Measurements from ENCODE around the gene FHL5.
"Not testable (repeated sequence)": the region's sequence is repeated elsewhere in the genome, so short reads cannot be mapped to it uniquely, and the experiment has no call there.

Gene FHL5, protein sequence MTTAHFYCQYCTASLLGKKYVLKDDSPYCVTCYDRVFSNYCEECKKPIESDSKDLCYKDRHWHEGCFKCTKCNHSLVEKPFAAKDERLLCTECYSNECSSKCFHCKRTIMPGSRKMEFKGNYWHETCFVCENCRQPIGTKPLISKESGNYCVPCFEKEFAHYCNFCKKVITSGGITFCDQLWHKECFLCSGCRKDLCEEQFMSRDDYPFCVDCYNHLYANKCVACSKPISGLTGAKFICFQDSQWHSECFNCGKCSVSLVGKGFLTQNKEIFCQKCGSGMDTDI

DNA sequence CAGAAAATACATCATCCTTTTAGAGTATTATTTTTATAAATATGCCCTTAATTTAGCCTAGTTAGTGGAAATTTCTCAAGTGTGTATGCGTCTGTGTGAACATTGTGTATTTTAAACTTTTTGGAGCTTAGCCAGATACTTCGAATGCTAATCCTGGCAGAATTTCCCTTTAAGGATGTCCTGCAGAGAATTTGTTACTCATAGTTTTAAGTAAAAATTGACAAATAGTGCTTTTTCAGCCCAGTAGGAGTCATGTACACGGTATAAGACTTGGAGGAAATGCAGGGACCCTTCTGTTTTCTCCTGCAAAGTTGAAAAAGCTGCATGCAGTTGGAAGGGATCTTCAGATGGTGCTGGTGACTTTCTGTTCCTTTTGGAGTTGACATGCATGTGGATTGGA lies at the start of gene FHL5:
Gene FHL5, plus strand, starts transcription at position 243 of the 400 bp plus-strand sequence. CDS start 40,486 bp downstream, outside the sequence.
- DNase-seq (ENCODE audit: extremely low read depth in 1 of 2, low read depth in 1 of 2): no peak

DNA sequence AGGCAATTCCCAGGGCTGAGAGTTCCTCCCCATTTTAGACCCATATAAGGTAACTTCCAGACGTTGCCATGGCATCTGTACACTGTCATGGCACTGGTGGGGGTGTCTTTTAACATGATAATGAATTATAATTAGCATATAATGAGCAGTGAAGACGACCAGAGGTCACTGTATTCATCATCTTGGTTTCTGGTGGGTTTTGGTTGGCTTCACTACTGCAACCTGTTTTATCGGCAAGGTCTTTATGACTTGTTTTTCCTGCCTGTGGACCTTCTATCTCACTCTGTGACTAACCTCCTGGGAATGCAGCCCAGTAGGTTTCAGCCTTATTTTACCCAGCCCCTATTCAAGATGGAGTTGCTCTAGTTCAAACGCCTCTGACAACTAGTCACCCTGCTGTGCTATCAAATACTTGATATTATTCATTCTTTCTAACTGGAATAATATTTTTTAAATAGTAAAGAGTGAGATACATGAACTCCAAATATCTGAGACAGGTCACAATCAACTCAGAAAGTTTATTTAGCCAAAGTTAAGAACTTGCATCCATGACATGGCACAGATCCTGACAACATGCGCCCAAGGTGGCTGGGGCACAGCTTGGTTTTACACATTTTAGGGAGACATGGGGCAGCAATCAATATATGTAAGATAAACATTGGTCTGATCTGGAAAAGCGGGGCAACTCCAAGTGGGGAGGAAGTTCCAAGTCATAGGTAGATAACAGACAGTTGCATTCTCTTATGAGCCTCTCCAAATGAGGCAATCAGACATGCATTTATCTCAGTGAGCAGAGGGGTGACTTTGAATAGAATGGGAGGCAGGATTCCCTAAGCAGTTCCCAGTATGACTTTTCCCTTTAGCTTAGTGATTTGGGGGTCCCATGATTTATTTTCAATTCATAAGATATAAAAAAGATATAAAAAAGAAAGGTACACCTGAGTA lies 42.5 kb upstream of the FHL5 start:
- no peak for DNase-seq (ENCODE audit: extremely low read depth in 1 of 2, low read depth in 1 of 2)

DNA sequence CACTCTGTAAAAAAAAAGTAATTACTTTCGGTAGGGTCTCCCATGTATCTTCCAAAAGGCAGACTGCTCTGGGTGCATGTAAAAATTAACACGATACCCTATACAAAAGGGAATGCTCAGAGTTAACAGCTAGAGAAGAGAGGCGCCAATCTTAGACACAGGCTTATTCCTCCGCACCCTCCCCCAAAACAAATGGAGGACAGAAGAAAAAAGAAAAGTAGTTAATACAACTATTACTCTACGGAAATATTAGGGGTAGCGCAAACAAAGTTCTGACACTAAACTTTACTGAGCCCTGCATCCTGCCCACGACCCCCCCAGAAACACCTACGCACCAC lies 41.7 kb upstream of the FHL5 start:
- DNase-seq (ENCODE audit: extremely low read depth in 1 of 2, low read depth in 1 of 2): no peak

DNA sequence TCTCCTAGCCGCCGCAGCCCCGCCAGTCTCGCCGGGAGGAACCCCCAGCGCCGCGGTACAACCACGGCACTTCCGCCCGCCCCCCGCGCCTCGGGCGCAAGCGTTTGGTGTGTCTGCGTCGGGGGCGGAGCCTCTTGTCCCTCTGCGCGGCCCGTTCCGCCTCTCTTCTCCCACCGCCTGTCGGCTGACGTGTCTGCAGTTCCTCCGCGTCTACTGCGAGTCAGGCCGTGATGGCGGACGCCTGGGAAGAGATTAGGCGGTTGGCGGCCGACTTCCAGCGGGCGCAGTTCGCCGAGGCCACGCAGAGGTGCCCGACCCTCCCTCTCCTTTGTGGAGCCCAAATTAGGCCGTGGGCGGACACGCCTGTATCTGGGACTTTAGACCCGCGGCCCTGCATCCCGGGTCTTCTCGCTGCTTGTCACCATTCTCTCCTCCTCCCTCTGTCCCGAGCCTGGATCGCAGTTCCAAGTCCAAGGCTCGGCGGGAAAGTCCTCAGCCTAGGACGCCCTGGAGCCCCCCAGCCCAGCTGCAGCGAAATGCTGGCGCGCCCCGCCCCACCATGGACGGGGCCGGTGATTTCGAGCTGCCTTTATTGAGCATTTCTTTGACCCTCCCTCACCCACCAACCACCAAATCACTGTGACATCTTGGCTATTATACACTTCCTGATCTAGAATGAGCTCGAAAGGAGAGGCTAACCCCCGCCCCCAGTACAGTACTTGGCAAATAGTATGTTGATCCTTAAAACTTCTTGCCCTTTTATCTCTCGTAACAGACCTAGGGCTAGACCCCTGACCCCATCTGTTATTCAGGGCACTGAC lies 41.1 kb upstream of the FHL5 start, which contains the start of gene UFL1:
Gene UFL1, plus strand, starts transcription at position 163 of the 821 bp plus-strand sequence. Its CDS starts 68 bp downstream, at position 231.
- DNase-seq (ENCODE audit: extremely low read depth in 1 of 2, low read depth in 1 of 2): peak; percentile 88 to 92

DNA sequence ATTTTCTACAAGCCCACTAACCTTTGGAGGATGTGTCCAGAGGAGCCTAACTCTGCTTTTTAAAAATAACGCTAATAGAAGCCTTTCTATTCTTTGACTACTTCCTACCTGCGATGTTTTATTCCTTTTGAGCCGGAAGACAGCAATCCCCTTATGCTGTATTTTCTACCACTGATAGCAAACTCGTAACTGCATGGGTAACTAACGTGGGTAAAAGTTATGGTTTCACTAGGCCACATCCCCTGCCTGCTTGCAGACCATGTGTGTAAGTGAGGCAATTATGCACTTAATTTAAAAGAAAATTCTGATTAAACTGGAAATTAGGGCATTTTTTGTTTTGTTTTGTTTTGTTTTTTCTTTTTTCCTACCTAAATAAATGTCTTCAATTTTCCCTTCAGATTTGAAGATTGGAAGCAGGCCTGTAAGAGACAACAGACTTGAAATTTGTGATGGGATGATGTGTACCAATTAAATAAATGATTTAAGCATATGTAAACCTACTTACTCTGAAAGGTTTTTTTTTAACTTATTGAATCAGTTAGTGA lies 40.4 kb upstream of the FHL5 start:
- DNase-seq (ENCODE audit: extremely low read depth in 1 of 2, low read depth in 1 of 2): no peak

DNA sequence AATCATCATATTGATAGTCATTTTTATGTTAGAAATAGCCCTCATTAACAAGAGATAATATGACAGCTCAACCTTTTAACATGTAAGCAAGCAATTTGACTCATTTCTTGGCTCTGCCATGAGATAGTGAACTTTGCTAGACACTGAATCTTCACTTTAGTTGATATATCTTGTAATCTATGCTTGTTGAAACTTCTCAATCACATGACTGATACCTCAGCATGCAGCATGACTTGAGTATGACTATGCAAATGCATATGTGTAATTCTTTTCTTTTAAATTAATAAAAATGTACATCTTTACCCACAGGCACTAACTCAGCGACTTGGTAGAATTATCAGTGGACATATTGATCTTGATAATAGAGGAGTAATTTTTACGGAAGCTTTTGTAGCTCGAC lies 34.7 kb upstream of the FHL5 start:
- no peak for DNase-seq (ENCODE audit: extremely low read depth in 1 of 2, low read depth in 1 of 2)

DNA sequence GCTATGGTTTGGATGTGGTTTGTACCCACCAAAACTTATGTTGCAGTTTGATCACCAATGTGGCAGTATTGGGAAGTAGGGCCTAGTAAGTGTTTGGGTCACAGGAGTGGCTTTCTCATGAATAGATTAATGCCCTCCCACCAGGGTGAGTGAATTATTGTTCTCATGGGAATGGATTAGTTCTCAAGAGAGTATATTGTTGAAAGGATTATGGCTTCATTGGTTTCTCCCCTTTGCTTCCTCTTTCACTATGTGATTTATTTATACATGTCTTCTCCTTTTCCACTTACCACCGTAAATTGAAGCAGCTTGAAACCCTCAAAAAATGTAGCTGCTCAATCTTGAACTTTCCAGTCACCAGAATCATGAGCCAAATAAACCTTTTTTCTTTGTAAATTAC lies 30.5 kb upstream of the FHL5 start:
- no peak for DNase-seq (ENCODE audit: extremely low read depth in 1 of 2, low read depth in 1 of 2)

DNA sequence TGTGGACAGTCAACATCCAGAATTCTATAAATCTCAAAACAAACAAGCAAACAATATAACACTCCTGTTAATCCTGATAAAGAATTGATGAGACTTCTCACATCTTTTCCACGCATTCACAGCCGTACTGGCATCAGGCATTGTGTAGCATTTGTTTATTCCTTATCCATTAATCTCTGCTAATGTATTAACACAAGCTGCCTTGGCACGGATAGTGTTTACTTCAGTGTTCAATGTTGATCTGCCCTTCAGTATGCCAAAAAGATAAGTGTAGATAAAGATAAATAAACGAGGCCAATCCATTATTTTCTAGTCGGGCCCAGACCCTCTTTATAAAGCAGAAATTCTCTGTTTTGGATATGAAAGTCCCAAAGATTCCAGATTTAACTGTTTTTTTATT lies 25.2 kb upstream of the FHL5 start:
- DNase-seq (ENCODE audit: extremely low read depth in 1 of 2, low read depth in 1 of 2): no peak

DNA sequence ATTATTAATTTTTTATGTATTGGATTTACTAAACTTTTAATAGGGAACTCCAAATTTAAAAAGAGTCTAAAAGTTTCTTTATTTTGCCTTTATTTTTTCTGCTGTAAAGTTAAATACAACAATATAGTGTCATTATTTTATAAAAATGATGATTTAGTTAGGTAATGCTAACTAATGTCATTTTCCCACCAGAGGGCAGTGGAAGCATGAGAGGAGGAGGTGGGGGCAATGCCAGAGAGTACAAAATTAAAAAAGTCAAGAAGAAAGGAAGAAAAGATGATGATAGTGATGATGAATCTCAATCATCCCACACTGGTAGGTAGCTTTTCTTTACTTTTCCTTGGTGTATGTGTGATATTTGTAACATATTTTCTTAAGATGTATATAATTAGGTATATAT lies 20.2 kb upstream of the FHL5 start:
- no peak for DNase-seq (ENCODE audit: extremely low read depth in 1 of 2, low read depth in 1 of 2)

DNA sequence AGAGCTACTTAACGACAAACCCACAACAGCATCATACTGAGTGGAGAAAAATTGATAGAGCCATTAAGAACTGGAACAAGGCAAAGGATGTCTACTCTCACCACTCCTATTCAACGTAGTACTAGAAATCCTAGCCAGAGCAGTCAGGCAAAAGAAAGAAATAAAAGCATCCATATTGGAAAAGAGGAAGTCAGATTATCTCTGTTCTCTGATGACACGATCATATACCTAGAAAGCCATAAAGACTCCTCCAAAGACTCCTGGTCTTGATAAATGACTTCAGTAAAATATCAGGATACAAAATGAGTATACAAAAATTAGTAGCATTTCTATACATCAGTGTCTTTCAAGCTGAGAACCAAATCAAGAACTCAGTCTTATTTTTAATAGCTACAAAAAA lies 17.0 kb upstream of the FHL5 start:
- DNase-seq (ENCODE audit: extremely low read depth in 1 of 2, low read depth in 1 of 2): no peak

DNA sequence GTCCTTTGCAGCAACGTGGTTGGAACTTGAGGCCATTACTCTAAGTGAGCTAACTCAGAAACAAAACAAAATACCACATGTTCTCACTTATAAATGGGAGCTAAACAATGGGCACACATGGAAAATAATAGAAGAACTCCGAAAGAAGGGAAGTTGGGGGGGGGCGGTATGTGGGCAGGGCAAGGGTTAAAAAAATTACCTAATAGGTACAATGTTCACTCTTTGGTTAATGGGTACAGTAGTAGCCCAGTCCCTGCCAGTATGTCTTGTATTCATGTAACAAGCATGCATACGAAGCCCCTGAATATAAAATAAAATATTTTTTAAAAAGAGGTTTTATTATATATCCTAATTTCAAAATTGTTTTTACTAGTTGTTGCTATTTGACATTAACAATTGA lies 15.3 kb upstream of the FHL5 start:
- no peak for DNase-seq (ENCODE audit: extremely low read depth in 1 of 2, low read depth in 1 of 2)

DNA sequence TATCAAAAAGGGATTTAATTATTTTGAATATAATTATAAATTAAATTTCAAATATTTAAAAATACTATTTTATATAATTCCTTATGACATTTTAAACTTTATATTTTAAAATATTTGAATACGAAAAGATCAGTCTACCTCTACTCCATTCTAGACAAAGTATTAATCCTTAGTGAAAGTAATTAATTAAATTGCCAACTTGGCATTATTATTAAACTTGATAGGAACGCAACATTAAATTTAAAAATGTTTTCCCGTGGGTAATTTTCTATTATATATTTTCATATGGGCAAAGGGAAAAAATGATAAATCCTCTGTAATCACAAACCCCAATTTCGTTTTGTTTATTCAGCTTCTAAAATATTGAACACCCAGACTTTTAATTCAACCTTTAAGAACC lies 8.4 kb upstream of the FHL5 start:
- no peak for DNase-seq (ENCODE audit: extremely low read depth in 1 of 2, low read depth in 1 of 2)

DNA sequence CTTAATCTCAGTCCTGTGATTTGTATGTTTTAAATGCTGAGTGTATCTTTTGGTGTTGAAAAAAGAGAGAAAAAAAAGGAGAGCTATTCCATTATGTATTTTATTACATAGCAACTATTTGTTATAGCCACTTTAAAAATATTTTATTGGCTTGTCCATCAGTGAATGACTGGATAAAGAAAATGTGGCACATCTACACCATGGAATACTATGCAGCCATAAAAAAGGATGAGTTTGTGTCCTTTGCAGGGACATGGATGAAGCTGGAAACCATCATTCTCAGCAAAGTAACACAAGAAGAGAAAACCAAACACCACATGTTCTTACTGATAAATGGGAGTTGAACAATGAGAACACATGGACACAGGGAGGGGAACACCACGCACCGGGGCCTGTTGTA lies 3.2 kb upstream of the FHL5 start:
- DNase-seq (ENCODE audit: extremely low read depth in 1 of 2, low read depth in 1 of 2): not testable (repeated sequence)

DNA sequence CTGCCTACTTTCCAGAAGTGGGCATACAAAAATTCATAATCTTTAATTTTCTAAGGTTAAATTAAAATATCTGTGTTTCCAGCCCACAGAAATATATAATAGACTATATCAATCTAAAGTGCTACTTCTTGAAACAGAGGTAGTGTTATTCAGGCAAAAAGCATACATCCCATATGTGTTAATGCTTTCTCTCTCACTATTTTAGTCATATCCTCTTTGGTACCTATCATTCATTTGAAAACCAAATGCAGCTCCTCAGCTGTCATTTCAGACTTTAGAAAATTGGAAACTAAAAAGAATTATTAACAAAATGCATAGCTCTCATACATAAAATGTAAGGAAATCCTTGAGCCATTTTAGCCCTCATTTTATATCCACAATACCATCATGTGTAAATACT lies 925 bp downstream of the FHL5 start:
- no peak for DNase-seq (ENCODE audit: extremely low read depth in 1 of 2, low read depth in 1 of 2)

DNA sequence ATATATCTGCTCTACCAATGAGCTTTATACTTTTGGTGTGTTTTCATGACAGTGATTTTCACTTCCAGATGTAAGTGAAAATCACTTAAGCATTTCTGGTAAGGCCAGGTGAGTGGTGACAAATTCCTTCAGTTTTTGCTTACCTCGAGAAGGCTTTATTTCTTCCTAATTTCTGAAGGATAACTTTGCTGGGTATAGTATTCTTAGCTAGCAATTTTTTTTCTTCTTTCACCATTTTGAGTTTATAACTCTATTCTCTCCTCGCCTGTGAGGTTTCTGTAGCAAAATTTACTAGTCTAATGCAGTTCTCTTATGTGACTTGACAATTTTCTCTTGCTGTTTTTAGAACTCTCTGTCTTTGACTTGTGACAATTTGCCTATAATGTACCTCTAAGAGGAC lies 7.1 kb downstream of the FHL5 start:
- no peak for DNase-seq (ENCODE audit: extremely low read depth in 1 of 2, low read depth in 1 of 2)

DNA sequence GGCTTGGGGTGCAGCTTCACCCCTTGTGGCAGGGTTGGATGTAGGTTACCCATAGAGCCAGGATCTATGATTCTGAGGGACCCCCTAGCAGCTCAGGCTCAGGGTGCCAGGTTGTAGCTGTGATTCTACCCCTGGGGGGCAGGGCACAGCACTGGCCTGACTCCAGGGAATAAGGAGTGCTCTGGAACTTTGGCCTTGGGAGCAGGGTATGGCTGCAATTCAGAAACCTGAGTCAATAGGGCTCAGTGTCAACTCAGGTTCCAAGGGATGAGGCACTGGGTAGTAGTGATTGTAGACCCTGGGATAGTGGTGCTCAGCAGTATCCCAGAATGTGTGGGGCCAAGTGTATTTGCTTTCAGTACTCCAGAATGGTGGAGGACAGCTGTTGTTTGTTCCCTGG lies 8.6 kb downstream of the FHL5 start:
- DNase-seq (ENCODE audit: extremely low read depth in 1 of 2, low read depth in 1 of 2): no peak

DNA sequence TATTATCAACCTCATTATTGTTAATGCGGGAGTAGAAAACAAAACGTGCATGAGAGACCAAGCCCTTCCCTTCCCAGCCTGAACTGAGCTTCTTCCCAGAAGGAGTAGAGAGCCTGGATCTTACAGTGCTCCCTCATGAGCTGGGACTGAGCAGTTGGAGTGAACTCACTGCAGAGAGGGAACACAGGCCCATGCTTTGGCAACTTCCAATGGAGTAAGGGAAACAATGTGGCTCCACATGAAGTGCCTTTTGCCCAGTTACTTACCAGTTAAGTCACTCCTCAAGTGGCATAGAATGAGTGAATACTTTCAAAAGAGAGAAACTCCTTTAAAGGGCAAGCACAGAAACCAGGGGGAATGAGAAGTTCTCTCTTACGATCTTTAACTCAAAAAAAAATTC lies 12.4 kb downstream of the FHL5 start:
- DNase-seq (ENCODE audit: extremely low read depth in 1 of 2, low read depth in 1 of 2): no peak

DNA sequence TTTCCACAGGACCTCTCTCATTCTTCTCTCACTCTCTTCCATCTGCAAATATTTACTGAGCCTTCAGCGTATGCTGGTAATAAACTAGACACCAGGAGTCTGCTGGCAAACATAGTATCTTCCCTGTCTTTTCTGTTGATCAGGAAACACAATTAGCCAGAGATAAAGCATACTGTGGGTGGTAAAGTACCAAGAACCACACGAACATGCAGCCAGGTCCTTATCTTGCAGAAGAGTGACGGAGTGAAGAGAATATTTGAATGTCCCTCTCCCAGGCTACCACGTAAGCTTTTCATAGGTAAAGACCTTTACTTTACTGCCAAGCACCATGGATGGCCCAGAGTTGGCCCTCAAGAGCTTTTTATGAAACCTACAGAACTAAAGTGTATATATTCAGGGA lies 13.3 kb downstream of the FHL5 start:
- DNase-seq (ENCODE audit: extremely low read depth in 1 of 2, low read depth in 1 of 2): no peak

DNA sequence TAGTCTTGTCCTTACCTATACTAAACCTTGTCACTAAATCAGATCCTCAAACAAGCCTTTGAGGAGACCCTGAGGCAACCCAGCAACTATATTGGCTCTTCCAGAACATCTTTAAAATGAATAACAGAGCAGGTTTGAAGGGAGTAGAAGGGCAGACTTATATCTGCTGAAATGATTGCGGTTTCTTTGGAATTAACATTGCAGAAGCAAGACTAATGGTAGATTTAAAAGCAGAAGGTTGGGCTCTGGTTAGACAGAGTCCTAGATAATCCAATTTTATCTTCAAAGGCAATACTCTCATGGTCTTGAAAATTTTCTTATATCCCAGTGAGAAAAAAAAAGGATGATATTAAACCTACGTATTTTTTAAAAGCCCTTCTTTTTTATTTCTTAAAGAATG lies 19.1 kb downstream of the FHL5 start:
- DNase-seq (ENCODE audit: extremely low read depth in 1 of 2, low read depth in 1 of 2): no peak

DNA sequence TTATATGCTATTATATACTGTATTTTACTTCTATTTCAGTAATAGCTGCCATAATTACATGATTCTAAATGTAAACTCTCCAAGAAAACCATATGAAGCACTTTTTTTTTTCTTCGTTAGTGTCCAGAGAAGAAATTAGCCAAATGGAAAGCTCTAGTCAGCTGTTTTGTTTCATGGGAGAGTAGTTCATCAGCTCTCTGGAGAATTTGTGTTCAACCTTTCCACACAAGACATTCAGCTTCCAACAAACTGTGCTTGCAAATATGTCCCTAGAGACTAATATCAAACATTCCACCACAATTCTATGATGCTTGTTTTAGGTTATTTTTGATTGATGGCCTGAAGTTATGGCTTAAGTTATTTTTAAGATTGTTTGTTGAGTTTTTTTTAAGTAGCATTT lies 19.5 kb downstream of the FHL5 start:
- DNase-seq (ENCODE audit: extremely low read depth in 1 of 2, low read depth in 1 of 2): no peak

DNA sequence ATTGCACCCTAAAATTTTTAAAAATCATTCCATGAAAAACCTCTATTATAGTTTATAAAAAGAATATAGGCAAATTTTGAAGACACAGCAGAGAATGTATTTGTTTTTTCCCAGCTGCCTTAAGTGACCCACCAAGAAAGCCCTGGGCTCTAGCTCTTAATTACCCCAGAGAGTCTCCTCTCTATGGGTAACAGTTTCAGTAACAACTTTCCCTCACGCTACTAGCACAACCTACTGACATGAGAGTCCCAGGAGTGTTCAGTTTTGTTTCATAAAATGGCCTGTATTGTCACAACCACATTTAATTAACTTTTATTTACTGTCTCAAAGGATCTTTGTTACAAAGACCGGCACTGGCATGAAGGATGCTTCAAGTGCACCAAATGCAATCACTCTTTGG lies 41.5 kb downstream of the FHL5 start:
- DNase-seq (ENCODE audit: extremely low read depth in 1 of 2, low read depth in 1 of 2): no peak
